Cardiac fibroblast (primary cell): ENCODE results near the gene FARP2.
A peak's percentile ranks its signal among the peaks of the same experiment; 100 is the strongest.

ENCODE experiments used
- DNase-seq, 2 donors: peaks; one replicate each; pipeline versions ENCODE4 v3.0.0 to v3.0.0-alpha.2; 2010; ENCODE audit warnings: low read depth in 2 of 2
- H3K4me3 ChIP-seq, 2 donors: replicated peaks in 1 of 2; 1 replicate in 1 of 2; 2 replicates in 1 of 2; pipeline ENCODE4 v1.5.1; 2011; ENCODE audit warnings: low read depth in 2 of 2, low read length in 2 of 2, mild to moderate bottlenecking in 2 of 2, moderate library complexity in 1 of 2
- TF ChIP-seq, protein P1 (sequence below): IDR thresholded peaks from one replicate; pipeline ENCODE4 v1.5.1; 2011; ENCODE audit warnings: low read depth, mild to moderate bottlenecking, low read length, inconsistent platforms

The FARP2 gene

DNA sequence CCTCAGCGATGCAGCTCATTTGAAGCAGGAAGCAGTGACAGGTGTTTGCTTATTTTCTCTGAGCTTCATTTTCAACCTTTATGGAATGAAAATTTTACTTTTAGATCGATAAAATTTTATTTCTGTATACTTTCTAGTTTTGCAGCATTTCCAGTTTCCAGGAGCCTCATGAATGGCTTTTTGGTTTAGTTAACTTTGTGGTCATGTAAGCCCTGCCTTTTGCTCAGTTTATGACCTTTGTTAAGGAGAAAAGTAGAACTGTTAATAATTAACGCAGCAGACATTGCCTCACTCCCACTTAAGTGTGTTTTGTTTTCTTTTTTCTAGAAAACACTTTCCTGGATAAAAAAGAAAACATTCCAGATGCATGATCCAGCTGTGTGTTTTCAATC is 4.4 kb upstream of the FARP2 start:
- TF ChIP-seq, protein P1, sequence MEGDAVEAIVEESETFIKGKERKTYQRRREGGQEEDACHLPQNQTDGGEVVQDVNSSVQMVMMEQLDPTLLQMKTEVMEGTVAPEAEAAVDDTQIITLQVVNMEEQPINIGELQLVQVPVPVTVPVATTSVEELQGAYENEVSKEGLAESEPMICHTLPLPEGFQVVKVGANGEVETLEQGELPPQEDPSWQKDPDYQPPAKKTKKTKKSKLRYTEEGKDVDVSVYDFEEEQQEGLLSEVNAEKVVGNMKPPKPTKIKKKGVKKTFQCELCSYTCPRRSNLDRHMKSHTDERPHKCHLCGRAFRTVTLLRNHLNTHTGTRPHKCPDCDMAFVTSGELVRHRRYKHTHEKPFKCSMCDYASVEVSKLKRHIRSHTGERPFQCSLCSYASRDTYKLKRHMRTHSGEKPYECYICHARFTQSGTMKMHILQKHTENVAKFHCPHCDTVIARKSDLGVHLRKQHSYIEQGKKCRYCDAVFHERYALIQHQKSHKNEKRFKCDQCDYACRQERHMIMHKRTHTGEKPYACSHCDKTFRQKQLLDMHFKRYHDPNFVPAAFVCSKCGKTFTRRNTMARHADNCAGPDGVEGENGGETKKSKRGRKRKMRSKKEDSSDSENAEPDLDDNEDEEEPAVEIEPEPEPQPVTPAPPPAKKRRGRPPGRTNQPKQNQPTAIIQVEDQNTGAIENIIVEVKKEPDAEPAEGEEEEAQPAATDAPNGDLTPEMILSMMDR: no peak
- no peak overlapping the region for H3K4me3 ChIP-seq

DNA sequence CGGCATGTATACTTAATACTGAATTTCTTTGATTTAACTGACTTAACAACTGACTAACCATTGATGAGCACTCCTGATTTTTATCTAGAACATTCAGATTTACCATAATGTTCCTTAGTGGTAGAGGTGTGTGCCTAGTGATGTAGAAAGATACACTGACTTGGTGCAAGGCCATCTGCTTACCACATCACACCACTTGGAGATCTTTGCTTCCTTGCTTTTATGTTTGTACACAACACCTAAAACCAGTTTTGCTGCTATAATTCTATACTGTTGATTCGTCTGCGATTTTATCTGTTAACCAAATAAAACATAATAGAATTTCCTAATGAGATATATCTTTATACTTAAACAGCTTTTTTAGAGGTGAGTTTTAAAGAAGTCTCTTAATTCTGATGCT is 3.9 kb upstream of the FARP2 start:
- TF ChIP-seq, protein P1: no peak
- no peak overlapping the region for H3K4me3 ChIP-seq
- no peak for DNase-seq

More for the DNA sequence above, 4.4 kb upstream of the FARP2 start:
- no peak for DNase-seq

DNA sequence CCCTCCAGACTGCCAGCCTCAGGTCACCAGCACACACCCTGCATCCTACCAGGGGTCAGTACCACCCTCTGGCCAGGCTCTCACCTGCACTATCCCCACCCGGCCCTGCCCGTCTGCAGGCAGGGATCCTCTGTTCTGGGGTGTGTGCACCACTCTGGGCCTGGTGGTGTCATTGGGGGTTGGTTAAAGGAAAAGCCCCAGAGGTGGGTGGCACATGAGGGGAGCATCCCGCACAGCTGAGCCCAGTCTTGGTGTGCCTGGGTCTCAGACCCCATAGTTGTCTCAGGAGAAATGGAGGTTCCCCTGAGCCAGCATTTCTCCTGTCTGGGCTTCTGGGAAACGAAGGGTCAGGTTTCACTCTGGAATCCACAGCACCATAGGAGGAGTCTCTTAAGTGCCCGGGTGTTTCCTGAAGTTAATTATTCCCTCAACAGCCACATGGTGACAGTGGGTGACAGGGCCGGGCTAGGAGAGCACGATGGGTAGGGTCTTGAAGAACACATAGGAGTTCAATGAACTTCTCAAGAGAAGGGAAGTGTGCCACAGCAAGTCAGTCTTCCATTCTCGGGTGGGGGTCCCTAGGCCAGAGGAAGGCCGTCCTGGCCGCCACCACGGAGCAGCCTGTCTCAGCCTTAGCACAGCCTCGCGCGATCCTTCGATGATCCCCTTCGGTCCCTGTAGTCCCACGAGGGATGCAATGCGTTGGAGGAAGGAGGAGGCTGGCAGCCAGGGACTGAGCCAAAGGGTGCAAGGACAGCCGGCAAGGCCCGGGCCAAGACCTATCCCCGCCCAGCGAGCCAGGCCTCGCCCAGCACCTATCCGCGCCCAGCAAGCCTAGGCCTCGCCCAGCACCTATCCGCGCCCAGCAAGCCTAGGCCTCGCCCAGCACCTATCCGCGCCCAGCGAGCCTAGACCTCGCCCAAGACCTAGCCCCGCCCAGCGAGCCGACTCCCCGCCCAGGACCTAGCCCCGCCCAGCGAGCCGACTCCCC is 1.1 kb upstream of the FARP2 start:
- TF ChIP-seq, protein P1: no peak
- peak; percentile 63 to 79 for DNase-seq
- H3K4me3 ChIP-seq: peak overlapping the region; percentile 9 to 21

DNA sequence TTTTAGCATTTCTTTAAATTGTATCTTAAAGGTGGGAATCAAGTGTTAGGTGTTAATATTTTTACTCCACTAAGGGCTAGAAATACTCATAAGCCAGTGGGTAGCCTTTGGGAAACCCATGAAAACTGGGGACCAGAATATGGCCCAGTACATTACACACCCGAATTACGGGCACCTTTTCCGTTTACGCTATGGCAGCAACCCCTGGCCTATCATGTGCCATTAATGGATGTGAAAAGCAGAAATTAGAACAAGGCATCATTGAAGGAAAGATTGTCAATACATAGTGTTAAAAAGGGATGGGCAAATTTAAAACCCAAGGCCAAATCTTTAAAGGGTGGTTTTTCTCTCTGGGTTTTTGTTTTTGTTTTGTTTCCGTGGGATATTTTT is 781 bp downstream of the FARP2 start:
- DNase-seq: no peak
- peak overlapping the region; percentile 71 to 82 for H3K4me3 ChIP-seq
- TF ChIP-seq, protein P1: no peak

DNA sequence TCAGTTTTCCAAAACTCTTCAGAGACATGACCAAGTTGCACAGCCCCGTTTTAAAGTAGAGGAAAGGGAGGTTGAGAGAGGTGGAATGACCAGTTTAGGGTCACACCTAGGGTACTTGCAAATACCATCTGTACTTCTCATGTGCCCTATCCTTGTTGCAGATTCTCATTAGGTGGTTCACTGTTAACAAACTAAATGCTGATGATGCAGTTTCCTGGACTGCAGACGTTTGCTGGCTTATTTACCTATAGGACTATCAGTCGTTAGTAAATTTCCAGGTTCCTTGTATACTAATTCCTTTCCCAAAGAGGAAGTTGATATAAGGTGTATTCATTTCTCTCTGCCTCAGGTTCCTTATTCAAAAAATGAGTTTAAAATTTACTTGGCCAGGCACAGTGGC is 1.4 kb downstream of the FARP2 start:
- peak overlapping the region; percentile 71 to 82 for H3K4me3 ChIP-seq
- TF ChIP-seq, protein P1: no peak

DNA sequence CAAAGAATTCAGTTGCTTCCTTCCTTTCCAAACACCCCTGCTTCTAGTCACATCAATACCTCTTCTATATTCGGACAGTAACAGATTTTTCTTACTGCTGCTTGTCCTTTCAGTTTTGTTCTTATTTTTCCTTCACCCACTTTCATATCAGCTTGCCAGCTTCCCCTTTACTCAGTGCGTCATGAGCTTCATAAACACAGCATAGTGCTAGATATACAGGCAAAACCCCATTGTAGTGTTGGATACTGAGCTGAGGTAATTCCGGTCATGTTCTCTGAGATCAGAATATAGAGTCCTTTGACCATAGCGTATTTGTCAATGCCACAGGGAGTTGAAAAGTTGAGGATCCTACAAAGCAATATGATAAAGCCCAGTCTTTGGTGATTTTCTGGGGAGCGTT is 2.4 kb downstream of the FARP2 start:
- TF ChIP-seq, protein P1: no peak
- DNase-seq: peak in 1 of 2 donors; percentile 43
- H3K4me3 ChIP-seq: no peak overlapping the region

More for the DNA sequence above, 1.4 kb downstream of the FARP2 start:
- no peak for DNase-seq
